LHCN-M2 (cell line): ENCODE results near the gene DPY19L3. TPM values are rescaled to one million over a fixed set of nuclear protein-coding genes. Genes with fewer than 3 reads are reported as not detected.

Experiments used
- DNase-seq: peaks from one replicate; pipeline ENCODE4 v3.0.0-alpha.2; 2012; ENCODE audit warnings: low read depth
- polyA plus RNA-seq: library from polyadenylated mRNA; unstranded; fragments of >200 nt; gene quantifications from one replicate; pipeline ENCODE4 v1.2.1, GENCODE V29; 2012; ENCODE audit warnings: missing spikeins
- total RNA-seq: library from RNA; depleted of rRNA; stranded (reverse); fragments of >200 nt; gene quantifications from 2 replicates; pipeline ENCODE4 v1.2.3, GENCODE V29; 2014; rRNA removed

The DPY19L3 gene
- total RNA-seq: 13.0 and 15.7 TPM in 2 replicates
- polyA plus RNA-seq: 4.8 TPM

GRCh38 chr19:32405431-32406160 lies at the start of gene DPY19L3:
DPY19L3 (plus strand) TSS chr19:32405770; CDS start chr19:32408254, 2,484 bp downstream.
- DNase-seq: peak; percentile 89

- DNase-seq: peak; percentile 4
Measured at GRCh38 chr19:32357720-32358119, 47.9 kb upstream of the DPY19L3 start.

- no peak for DNase-seq
Measured at GRCh38 chr19:32358321-32358720, 47.2 kb upstream of the DPY19L3 start.

- no peak for DNase-seq
Measured at GRCh38 chr19:32359581-32359980, 46.0 kb upstream of the DPY19L3 start.

GRCh38 chr19:32361574-32362317 lies 43.8 kb upstream of the DPY19L3 start:
- DNase-seq: no peak

- no peak for DNase-seq
Measured at GRCh38 chr19:32362318-32362691, 43.3 kb upstream of the DPY19L3 start.

- no peak for DNase-seq
Measured at GRCh38 chr19:32363175-32363574, 42.4 kb upstream of the DPY19L3 start.

GRCh38 chr19:32363632-32364031 lies 41.9 kb upstream of the DPY19L3 start:
- DNase-seq: no peak

GRCh38 chr19:32364040-32364439 lies 41.5 kb upstream of the DPY19L3 start:
- DNase-seq: no peak

- no peak for DNase-seq
Measured at GRCh38 chr19:32367063-32367462, 38.5 kb upstream of the DPY19L3 start.

- DNase-seq: no peak
Measured at GRCh38 chr19:32367948-32368536, 37.5 kb upstream of the DPY19L3 start.

- no peak for DNase-seq
Measured at GRCh38 chr19:32368787-32369186, 36.8 kb upstream of the DPY19L3 start.

GRCh38 chr19:32372726-32373517 lies 32.6 kb upstream of the DPY19L3 start:
- DNase-seq: peak; percentile 61

GRCh38 chr19:32373585-32374295 lies 31.8 kb upstream of the DPY19L3 start:
- peak; percentile 98 for DNase-seq

GRCh38 chr19:32374362-32374761 lies 31.2 kb upstream of the DPY19L3 start:
- peak; percentile 2 for DNase-seq

- peak; percentile 7 for DNase-seq
Measured at GRCh38 chr19:32377088-32377487, 28.5 kb upstream of the DPY19L3 start.

- DNase-seq: no peak
Measured at GRCh38 chr19:32380269-32380668, 25.3 kb upstream of the DPY19L3 start.

- peak; percentile 17 for DNase-seq
Measured at GRCh38 chr19:32387701-32388392, 17.7 kb upstream of the DPY19L3 start.

GRCh38 chr19:32388393-32388855 lies 17.1 kb upstream of the DPY19L3 start:
- DNase-seq: no peak

- no peak for DNase-seq
Measured at GRCh38 chr19:32392901-32393300, 12.7 kb upstream of the DPY19L3 start.
